HG02623 (cell line): ENCODE measurements around the gene MCC.

ENCODE experiments used
- ATAC-seq: cut with Tn5 transposase; IDR thresholded peaks from one replicate; pipeline ENCODE4 v1.9.1; 2021; ENCODE audit warnings: moderate library complexity; ENCODE audit not compliant: unreplicated experiment

Gene MCC

GRCh38 chr5:113276001-113276400 is 212.3 kb downstream of the MCC start:
- ATAC-seq = no peak

DNA sequence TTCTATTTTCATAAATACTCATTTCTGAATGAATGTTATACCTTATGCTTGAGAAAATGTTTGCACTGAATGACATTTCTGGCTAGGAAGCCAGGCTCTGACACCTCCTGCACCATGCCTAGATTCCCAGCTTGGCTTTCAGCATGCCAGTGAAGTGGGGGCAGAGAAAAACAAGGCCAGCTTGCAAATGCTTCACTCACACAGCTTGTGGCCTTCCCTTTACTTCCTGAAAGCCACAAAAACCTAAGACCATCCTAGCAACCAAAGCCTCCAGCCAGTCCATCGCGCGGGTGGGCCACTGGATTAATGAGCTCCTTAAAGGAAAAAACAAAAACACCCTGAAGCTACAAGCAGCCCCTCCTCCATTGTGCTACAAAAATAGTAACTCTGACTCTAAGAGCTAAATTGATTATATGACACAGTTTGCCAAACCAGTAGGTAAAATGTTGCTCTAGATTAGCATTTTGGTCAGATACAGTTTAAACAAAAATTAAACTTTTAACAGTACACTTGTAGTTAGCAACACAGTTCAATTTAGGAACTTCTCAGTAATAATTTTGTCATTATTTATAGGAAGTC is 213.3 kb downstream of the MCC start:
- ATAC-seq = no peak

- peak; percentile 39 for ATAC-seq
These were observed 214.3 kb downstream of the MCC start for GRCh38 chr5:113273948-113274347.

DNA sequence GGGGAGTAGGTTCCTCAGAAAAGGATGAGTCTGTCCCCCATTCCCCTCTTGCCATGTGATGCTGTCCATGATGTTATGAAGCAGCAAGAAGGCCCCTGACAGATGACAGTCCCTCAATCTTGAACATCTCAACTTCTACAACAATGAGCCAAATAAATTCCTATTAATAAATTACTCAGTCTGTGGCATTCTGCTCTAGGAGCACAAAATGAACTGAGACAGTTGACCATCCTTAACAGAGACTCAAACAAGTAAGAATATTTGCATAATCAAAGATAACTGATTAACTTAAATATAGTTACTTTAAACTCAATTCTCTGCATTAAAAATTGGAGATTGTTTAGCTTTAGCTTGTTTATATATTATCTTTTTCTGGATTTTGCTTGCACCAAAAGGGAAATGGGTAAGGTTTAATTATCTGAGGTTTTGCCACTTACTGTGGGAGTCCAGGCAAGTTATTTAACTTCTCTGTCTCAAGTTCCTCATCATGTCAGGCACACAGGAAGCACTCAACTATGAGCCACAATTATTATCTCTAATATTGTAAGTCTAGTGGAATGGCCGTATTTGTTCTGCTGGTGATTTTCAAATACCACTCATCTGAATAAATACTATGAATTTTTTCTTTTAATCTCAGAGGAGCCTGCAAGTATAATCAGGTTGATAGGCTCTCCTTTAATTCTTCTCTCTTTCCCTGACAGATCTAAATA is 216.4 kb downstream of the MCC start:
- no peak for ATAC-seq

DNA sequence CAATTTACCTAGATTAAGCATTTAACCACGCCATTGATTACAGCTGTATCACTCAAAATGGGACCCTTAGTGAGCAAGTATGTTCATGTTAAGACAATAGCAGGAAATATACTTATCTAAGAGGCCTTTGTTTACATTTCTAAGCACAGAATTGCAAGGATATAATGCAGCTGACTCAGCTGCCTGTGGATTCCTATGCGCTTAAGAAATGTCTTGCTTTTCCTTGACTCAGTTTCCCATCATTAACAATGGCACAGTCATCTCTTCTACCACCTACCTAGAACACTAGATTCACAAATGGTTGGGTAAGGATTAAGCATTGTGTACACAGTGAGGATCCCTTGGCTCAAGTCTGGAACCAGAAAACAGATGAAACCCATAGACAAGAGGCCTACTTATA is 217.2 kb downstream of the MCC start:
- no peak for ATAC-seq

- no peak for ATAC-seq
These were observed 218.2 kb downstream of the MCC start for GRCh38 chr5:113270086-113270485.

- ATAC-seq = no peak
These were observed 218.9 kb downstream of the MCC start for GRCh38 chr5:113269023-113269997.

- ATAC-seq = no peak
These were observed 220.0 kb downstream of the MCC start for GRCh38 chr5:113268232-113268631.

- no peak for ATAC-seq
These were observed 220.8 kb downstream of the MCC start for GRCh38 chr5:113267361-113267900.

- no peak for ATAC-seq
These were observed 221.4 kb downstream of the MCC start for GRCh38 chr5:113266913-113267227.

DNA sequence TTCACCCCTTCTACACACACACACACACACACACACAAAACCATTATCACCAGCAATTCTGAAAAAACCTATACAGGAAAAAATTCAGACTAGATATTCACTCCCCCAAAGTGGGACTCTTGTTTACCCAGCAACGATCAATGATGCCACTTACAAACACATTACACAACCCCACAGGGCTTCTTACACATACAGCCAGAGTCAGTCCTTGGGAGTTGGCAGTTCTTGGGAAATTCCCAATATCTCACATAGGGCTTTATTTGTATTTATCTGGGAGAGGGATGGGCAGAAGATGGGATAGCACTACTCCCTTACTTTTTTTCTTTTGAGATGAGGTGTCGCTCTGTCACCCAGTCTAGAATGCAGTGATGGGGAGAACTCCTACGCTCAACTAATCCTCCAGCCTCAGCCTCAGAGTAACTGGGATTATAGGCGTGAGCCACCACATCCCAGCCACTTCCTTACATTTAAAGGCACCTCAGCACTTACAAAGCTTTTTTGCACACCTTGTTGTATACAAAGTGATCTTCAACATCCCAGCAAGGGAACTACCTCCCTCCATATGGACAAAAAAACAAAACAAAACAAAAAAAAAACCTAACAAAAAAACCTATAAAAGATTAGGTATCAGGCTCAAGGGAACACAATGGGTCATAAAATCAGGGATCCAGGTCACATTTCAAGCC is 221.9 kb downstream of the MCC start:
- ATAC-seq = no peak

DNA sequence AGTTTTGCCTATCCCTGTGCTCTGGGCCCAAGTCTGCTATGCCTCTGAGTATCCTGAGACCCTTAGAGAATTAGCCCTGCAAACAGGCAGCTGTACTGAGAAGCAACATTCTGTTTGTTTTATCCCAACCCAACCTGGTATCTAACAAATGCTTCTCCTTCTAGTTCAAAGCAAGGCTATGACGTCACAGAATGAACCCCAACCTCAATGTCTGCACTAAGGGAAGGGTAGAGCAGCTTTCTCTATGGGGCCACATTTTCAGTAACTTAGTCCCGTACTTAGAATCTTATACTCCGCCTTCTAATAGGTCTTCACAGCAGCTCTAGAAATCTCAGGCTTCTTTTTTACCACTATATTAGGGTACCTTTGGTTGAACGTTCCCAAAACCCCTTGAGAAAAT is 223.1 kb downstream of the MCC start:
- no peak for ATAC-seq

GRCh38 chr5:113264046-113264445 is 224.2 kb downstream of the MCC start:
- ATAC-seq = no peak

DNA sequence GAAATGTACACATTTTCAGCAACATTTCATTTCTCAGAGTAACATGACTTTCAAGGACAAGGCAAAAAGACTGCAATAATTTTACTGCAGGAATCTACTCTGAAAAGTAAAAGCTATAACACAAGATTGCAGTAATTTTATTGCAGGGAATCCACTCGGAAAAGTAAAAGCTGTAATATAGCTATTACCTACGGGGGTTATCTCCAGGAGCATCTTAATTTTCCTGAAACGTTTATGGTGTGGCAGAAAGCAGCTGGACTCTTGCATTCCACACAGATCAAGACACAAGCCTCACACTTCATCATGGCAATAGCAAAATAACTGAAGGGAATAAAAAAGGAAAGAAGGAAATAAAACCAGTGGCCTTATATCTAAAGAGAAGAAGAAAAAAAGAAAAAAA is 224.7 kb downstream of the MCC start:
- no peak for ATAC-seq

- no peak for ATAC-seq
These were observed 225.6 kb downstream of the MCC start for GRCh38 chr5:113262674-113263073.

- ATAC-seq = no peak
These were observed 229.2 kb downstream of the MCC start for GRCh38 chr5:113259034-113259433.

DNA sequence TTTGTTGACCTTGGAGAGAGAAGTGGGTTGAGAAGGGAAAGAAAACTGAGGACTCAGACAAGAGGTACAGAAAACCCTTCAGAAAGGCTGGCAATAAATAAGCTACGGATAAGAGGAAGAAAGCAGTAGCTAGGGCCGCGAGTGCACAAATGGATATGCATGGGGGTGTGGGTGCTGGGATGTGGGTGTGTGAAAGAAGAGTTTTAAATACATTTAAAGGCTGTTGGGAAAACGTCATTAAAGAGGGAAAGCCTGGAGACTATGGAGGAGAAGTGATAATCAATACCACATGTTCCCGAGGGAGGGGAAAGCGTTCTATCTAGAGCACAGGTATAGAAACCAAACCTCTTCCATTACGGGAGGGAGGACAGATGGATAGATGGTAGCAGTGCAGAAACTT is 230.7 kb downstream of the MCC start:
- no peak for ATAC-seq

GRCh38 chr5:113256671-113257452 is 231.4 kb downstream of the MCC start:
- no peak for ATAC-seq

DNA sequence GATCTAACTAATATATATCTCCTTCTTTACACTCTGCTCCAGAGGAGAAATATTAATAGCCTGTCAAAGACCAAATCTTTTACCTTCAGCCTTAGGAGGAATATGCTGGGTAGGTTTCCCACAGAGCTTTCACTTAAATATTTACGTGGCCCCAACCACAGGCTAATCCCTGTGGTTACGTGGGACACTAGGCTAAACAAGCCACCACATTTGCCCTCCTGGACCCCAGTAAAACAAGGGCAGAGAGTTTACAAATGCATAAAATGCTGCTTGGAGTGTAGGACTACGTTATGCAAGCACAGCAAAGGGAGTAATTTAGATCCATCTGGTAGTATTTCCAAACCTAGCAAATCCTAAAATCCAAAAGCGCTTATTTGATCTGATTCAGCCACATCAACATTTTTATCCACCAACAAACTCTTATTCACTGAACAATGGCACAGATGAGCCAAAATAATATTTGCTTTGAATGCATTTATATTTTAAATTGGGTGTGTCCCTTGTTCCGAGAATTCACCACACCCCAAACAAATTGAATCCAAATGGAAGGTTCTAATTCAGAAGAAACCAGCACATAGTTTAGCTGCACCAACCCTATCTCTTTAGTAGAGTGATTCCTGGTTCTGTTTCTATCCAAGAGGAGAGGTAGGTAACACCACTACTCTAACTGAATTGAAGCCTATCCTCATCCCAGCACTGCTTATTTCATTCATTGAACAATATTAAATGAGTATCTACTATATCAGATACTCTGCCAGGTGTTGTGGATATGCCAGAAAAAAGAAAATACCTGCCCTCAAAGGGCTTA is 232.5 kb downstream of the MCC start:
- ATAC-seq = no peak
